HepG2 (cell line): ENCODE data around the gene RBM46. TPM values are rescaled to one million over a fixed set of nuclear protein-coding genes. Genes with fewer than 3 reads are reported as not detected.

Experiments
- ATAC-seq: fragments of 200-7000 bp; cut with Tn5 transposase; 3 replicates; pipeline ENCODE4 v1.9.1; 2020; ENCODE audit warnings: mild to moderate bottlenecking, moderate library complexity
- BruUV-seq: library from RNA; stranded (reverse); fragments of 400-500 nt; replicated peaks from 2 replicates; lab custom pipeline; 2021; lab: Mats Ljungman, UMichigan
- CTCF ChIA-PET: fragments of 300-600 bp; formaldehyde crosslinking; extraction: SDS; loops from one replicate; lab custom pipeline; 2021; ENCODE audit warnings: low total read pairs, inconsistent platforms, low intra/inter-chr PET ratio; lab: Yijun Ruan, JAX
- POLR2A ChIA-PET: fragments of 350-600 bp; sonication (Branson Sonifier 250); formaldehyde crosslinking; loops from one replicate; lab custom pipeline; 2020; ENCODE audit warnings: antibody characterized with exemption, inconsistent platforms; lab: Yijun Ruan, JAX
- DNase-seq: peaks from one replicate; pipeline ENCODE4 v3.0.0-alpha.2; 2015; ENCODE audit warnings: low spot score
- FAIRE-seq: peaks from 3 replicates; lab custom pipeline; 2011; peaks lifted over from hg19 to GRCh38; lab: Jason Lieb, UNC
- H2AFZ ChIP-seq: one replicate; pipeline ENCODE4 v1.6.1; 2011; ENCODE audit warnings: low read length, inconsistent platforms
- H3K27ac ChIP-seq: fragments of 300-600 bp; 3 replicates; pipeline ENCODE4 v1.8.0; 2011; ENCODE audit warnings: mixed run types, mild to moderate bottlenecking, mixed read lengths, low read length, inconsistent platforms; ENCODE audit not compliant: insufficient read depth; ENCODE audit errors: extremely low read length
- H3K27me3 ChIP-seq, 2 experiments: fragments of 200-600 bp in 1 of 2; 2 replicates in 1 of 2; 3 replicates in 1 of 2; pipeline versions ENCODE4 v1.6.0 to v1.8.0; 2011; ENCODE audit warnings: low read length in 2 of 2, mild to moderate bottlenecking in 2 of 2, moderate library complexity in 2 of 2, inconsistent platforms in 1 of 2; ENCODE audit not compliant: insufficient read depth in 2 of 2, control insufficient read depth in 1 of 2
- H3K36me3 ChIP-seq, 2 experiments: fragments of 200-600 bp in 1 of 2; replicated peaks in 1 of 2; 2 replicates in 1 of 2; 3 replicates in 1 of 2; pipeline versions ENCODE4 v1.5.1 to v1.8.0; 2011; ENCODE audit warnings: low read length in 2 of 2, inconsistent platforms in 1 of 2; ENCODE audit not compliant: insufficient read depth in 2 of 2, control insufficient read depth in 1 of 2
- H3K4me1 ChIP-seq: 2 replicates; pipeline ENCODE4 v1.5.1; 2012; ENCODE audit warnings: low read length, inconsistent platforms; ENCODE audit not compliant: insufficient read depth
- H3K4me2 ChIP-seq: 2 replicates; pipeline ENCODE4 v1.6.0; 2011; ENCODE audit warnings: low read depth, low read length, inconsistent platforms
- H3K4me3 ChIP-seq, 3 experiments: fragments of 200-600 bp in 1 of 3; sonication (generic), shearing (Covaris generic) in 1 of 3; replicated peaks in 1 of 3; 2 replicates each; pipeline ENCODE4 v1.5.1; 2011 to 2016; ENCODE audit warnings: low read length in 3 of 3, inconsistent platforms in 2 of 3, low read depth in 2 of 3, mild to moderate bottlenecking in 2 of 3, control low read depth in 1 of 3, mixed read lengths in 1 of 3; ENCODE audit not compliant: insufficient read depth in 1 of 3
- H3K79me2 ChIP-seq: one replicate; pipeline ENCODE4 v1.6.1; 2011; ENCODE audit warnings: low read length, inconsistent platforms; ENCODE audit not compliant: insufficient read depth
- H3K9ac ChIP-seq: 2 replicates; pipeline ENCODE4 v1.6.0; 2011; ENCODE audit warnings: mild to moderate bottlenecking, low read depth, low read length, inconsistent platforms; ENCODE audit not compliant: insufficient read depth
- H3K9me3 ChIP-seq: 2 replicates; pipeline ENCODE4 v1.5.1; 2012; ENCODE audit warnings: mild to moderate bottlenecking, low read length
- H4K20me1 ChIP-seq: 2 replicates; pipeline ENCODE4 v1.6.0; 2011; ENCODE audit warnings: inconsistent platforms, mild to moderate bottlenecking, low read length, moderate library complexity; ENCODE audit not compliant: insufficient read depth
- CTCF ChIP-seq: sonication (generic); formaldehyde crosslinking; IDR thresholded peaks from 2 replicates; pipeline ENCODE4 v1.5.0; 2020; ENCODE audit warnings: mild to moderate bottlenecking, missing genetic modification reagents, moderate library complexity
- EZH2 ChIP-seq: conservative IDR thresholded peaks from 2 replicates; pipeline ENCODE4 v1.6.1; 2012; ENCODE audit warnings: mild to moderate bottlenecking, low read depth, low read length, moderate library complexity
- HIC2 ChIP-seq: sonication (generic); formaldehyde crosslinking; IDR thresholded peaks from 2 replicates; pipeline ENCODE4 v1.9.0; 2022; ENCODE audit warnings: low read depth, missing genetic modification reagents
- NR1H2 ChIP-seq: sonication (generic); formaldehyde crosslinking; IDR thresholded peaks from 2 replicates; pipeline ENCODE4 v1.8.1; 2022; ENCODE audit warnings: low read depth, missing genetic modification reagents, borderline replicate concordance
- ZNF317 ChIP-seq: sonication (generic); formaldehyde crosslinking; IDR thresholded peaks from 2 replicates; pipeline ENCODE4 v1.5.0; 2020; ENCODE audit warnings: mild to moderate bottlenecking, missing genetic modification reagents
- in situ Hi-C: cut with HindIII; loops from 2 replicates; pipeline ENCODE4 v1.10.0; 2017; ENCODE audit warnings: low pct_unique_long_range_greater_than_20kb; ENCODE audit not compliant: extremely low pct_ligation_motif_present
- intact Hi-C: fragments of 100-400 bp; cut with micrococcal nuclease; formaldehyde crosslinking; loops from one replicate; pipeline ENCODE4 v1.10.0; 2022; ENCODE audit not compliant: unreplicated experiment
- polyA plus RNA-seq, 8 experiments: library from polyadenylated mRNA; depleted of rRNA in 3 of 8; stranded (reverse) in 7 of 8; unstranded in 1 of 8; fragments of >200 nt; fragmentation: Illumina TruSeq in 4 of 8; extraction: Trizol in 4 of 8; gene quantifications; 2 replicates each; pipeline versions ENCODE4 v1.2.1 to v1.2.3, GENCODE V29; 2011 to 2016; ENCODE audit warnings: low read depth in 4 of 8, missing spikeins in 1 of 8, mixed read lengths in 1 of 8; ENCODE audit not compliant: insufficient read depth in 1 of 8
- total RNA-seq, 5 experiments: library from RNA; depleted of rRNA; stranded (reverse); fragments of >200 nt; fragmentation: Illumina TruSeq; extraction: Trizol; gene quantifications; 2 replicates each; pipeline ENCODE4 v1.2.3, GENCODE V29; 2016; ENCODE audit warnings: low read depth in 1 of 5

RBM46 gene
- total and polyA plus RNA-seq, 2 of the 13 experiments (the other 11 are each of a cell fraction or from before 2014, with no cell fraction given), result not detected

GRCh38 chr4:154807042-154807630 lies 26.1 kb downstream of the RBM46 start (continued):
- TF ChIP-seq EZH2, result no peak
- TF ChIP-seq NR1H2, result no peak
- TF ChIP-seq CTCF (CRISPR knock-in tag), result peak; percentile 45

- Histone ChIP-seq H3K27me3 (no peaks in the 10 kb centered on the region), H3K4me1 (no peaks in the 10 kb centered on the region), H3K9ac (no peak overlapping the region), H3K36me3 (no peaks in the 10 kb centered on the region; a peak in 1 of 5 replicates), H4K20me1 (no peaks in the 10 kb centered on the region), H3K4me2 (no peak overlapping the region), H2AFZ (no peak overlapping the region), H3K4me3 (no peak overlapping the region), H3K27ac (no peak overlapping the region)
- BruUV-seq, result no TSS peak
- intact Hi-C loops, result no loop called here
- no peak for FAIRE-seq
- CTCF ChIA-PET, result no interaction called here
- POLR2A ChIA-PET, result no interaction called here
- TF ChIP-seq HIC2, result no peak
- TF ChIP-seq ZNF317, result peak; percentile 94
- TF ChIP-seq, all 625 proteins: peak for 1
- no peak for DNase-seq
- no peaks in the 10 kb centered on the region for H3K79me2 ChIP-seq
- no peaks in the 10 kb centered on the region for H3K9me3 ChIP-seq
- in situ Hi-C loops, result loop anchor here (25.0 kb wide), 1 partner anchor 544 kb away; no protein-coding TSS in a partner anchor
- ATAC-seq, result no peak
Measured at GRCh38 chr4:154818230-154818629, 37.2 kb downstream of the RBM46 start.
